HG02759 (cell line): ENCODE data around the gene PCDH15.
"Not testable (repeated sequence)": the region's sequence is repeated elsewhere in the genome, so short reads cannot be mapped to it uniquely, and the experiment has no call there.

Experiments
- ATAC-seq: cut with Tn5 transposase; IDR thresholded peaks from one replicate; pipeline ENCODE4 v1.9.1; 2021; ENCODE audit warnings: mild to moderate bottlenecking, moderate library complexity; ENCODE audit not compliant: unreplicated experiment

PCDH15 gene

DNA sequence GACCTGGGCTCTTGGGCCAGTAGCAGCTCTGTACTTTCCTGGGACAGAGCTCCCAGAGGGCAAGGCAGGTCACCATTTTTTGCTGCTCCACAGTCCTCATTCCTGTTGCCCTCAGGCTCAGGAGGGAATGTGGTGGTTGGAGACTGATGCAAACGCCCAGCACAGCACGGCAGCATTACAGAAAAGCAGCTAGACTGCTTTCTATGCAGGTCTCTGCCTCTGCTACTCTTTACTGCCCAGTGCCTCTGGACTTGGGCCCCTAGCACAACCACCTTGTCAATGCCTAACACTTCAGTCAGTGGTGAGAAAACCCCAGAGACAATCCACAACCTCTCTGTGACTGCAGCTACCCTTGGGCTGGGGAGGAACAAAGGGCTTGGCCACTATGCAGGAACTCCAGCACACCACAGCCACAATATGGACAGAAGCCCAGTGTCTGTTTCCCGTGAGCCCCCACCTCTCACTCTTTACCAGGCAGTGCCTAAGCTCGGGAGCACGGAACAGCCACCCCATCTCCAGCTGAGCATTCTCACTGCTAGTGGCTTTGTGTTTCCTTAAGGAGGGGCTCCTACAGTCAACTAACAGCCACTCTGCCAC is 790.6 kb downstream of the PCDH15 start:
- no peak for ATAC-seq

DNA sequence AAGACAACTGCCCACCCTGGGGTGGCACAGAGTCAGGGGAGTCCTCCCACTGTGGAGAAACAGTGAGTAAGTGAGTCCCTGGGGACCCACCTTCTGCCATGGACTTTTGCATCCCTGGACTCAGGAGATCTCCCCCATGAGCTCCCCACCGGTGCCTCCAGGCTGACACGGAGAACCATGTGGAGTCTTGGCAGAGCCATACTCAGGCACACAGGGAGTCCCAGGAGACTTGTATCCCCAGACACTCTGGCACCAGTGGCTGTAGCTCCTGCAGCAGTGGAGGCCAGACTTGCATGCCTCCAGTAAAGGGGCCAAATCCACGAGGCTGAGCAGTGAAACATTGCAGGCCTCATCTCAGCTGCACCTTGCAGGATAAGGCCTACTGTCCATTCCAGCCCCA is 791.4 kb downstream of the PCDH15 start:
- ATAC-seq: no peak

- no peak for ATAC-seq
These were observed 799.0 kb downstream of the PCDH15 start for GRCh38 chr10:54002077-54002476.

DNA sequence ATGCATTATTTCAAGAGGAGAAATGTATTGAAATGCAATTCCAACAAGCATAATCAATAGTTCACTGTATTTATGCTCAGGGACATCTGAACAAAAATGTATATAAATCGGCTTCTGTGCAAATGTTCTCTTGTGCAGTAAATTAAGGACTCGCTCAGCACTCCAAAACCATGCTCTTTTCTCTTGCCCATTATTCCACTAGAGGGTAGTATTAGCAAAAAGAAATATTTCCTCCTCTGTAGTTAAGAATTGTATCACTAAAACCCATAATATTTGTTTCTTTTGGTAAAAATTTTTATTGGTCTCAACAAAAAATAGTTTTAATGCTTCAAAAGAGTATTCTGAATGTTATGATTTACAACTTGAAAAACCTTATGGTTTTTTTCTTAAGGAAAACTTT is 803.1 kb downstream of the PCDH15 start:
- ATAC-seq: no peak

GRCh38 chr10:53990799-53991238 is 810.2 kb downstream of the PCDH15 start:
- no peak for ATAC-seq

- ATAC-seq: no peak
These were observed 817.6 kb downstream of the PCDH15 start for GRCh38 chr10:53983431-53983830.

GRCh38 chr10:53980210-53980609 is 820.8 kb downstream of the PCDH15 start:
- ATAC-seq: no peak

DNA sequence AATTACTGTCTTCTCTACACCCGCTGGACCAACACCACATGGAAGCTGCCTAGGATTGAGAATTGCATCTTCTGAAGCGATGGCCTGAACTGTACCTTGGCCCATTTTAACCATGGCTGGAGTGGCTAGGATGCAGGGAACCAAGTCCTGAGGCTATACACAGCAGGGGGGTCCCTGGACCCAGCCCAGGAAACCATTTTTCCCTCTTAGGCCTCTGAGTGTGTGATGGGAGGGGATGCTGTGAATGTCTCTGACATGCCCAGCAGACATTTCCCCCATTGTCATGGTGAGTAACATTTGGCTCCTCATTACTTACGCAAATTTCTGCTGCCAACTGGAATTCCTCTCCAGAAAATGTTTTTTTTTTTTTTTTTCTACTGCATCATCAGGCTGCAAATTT is 822.7 kb downstream of the PCDH15 start:
- ATAC-seq: no peak

DNA sequence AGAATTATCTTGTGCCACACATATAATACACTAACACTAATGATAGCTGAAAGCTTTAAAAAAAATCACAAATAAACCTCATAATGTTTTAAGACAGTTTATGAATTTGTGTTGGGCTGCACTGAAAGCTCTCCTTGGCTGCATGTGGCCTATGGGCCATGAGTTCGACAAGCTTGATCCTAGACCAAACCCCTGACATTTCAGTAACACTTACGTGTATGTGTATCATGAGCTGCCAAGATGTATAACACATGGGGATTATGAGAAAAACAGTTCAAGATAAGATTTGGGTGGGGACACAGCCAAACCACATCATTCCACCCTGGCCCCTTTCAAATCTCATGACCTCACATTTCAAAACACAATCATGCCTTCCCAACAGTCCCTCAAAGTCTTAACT is 823.8 kb downstream of the PCDH15 start:
- ATAC-seq: no peak

GRCh38 chr10:53957401-53957800 is 843.6 kb downstream of the PCDH15 start:
- ATAC-seq: no peak

- ATAC-seq: no peak
These were observed 845.9 kb downstream of the PCDH15 start for GRCh38 chr10:53955091-53955490.

- ATAC-seq: no peak
These were observed 848.1 kb downstream of the PCDH15 start for GRCh38 chr10:53952698-53953630.

GRCh38 chr10:53939654-53940053 is 861.4 kb downstream of the PCDH15 start:
- no peak for ATAC-seq

- ATAC-seq: no peak
These were observed 870.4 kb downstream of the PCDH15 start for GRCh38 chr10:53930648-53931047.

DNA sequence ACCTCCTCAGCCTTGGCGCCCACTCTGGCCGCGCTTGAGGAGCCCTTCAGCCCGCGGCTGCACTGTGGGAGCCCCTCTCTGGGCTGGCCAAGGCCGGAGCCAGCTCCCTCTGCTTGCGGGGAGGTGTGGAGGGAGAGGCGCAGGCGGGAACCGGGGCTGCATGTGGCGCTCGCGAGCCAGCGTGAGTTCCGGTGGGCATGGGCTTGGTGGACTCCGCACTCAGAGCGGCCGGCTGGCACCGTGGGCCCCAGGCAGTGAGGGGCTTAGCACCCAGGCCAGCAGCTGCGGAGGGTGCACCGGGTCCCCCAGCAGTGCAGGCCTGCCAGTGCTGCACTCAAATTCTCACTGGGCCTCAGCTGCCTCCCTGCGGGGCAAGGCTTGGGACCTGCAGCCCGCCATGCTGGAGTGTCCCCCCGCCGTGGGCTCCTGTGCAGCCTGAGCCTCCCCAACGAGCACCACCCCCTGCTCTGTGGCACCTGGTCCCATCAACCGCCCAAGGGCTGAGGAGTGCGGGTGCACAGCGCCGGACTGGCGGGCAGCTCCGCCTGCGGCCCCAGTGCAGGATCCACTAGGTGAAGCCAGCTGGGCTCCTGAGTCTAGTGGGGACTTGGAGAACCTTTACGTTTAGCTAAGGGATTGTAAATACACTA is 876.9 kb downstream of the PCDH15 start:
- not testable (repeated sequence) for ATAC-seq

DNA sequence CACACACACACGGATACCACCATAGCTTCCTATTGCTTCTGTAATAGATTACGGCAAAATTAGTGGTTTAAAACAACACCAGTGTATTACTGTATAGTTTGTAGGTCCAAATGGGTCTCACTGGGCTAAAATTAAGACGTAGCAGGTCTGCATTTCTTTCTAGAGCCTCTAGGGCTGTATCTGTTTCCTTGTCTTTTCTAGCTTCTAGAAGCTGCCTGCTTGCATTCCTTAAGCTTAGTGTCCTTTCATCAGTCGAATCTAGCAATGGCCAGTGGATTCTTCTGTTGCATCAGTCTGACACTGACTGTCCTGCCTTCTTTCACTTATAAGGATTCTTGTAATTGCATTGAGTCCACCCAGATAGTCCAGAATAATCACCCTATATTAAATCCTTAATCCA is 882.3 kb downstream of the PCDH15 start:
- no peak for ATAC-seq

DNA sequence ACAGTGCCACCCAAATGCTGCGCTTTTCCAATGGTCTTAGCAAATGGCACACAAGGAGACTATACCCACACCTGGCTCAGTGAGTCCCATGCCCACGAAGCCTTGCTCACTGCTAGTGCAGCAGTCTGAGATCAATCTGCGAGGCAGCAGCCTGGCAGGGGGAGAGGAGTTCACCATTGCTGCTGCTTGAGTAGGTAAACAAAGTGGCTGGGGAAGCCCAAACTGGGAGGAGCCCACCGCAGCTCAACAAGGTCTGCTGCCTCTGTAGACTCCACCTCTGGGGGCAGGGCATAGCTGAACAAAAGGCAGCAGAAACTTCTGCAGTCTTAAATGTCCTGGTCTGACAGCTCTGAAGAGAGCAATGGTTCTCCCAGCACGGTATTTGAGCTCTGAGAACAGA is 891.2 kb downstream of the PCDH15 start:
- ATAC-seq: no peak

GRCh38 chr10:53904506-53905241 is 896.4 kb downstream of the PCDH15 start:
- no peak for ATAC-seq

DNA sequence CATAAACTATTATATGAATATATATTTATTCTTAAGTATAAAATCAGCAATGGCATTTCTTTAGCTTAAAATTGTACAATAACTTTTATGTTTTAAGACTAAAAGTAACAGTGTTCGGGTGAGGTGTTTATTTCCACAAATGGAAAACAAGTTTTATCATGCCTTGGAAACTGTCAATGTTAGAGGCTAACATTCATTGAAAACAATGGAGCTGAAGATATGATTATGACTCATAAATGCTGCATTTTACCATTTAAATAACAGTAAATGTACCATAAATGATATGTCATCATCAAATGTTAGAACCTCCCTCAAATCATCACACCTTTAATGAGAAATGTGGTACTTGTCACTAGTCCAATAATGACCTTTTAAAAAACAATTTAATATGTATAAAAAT is 897.3 kb downstream of the PCDH15 start:
- ATAC-seq: no peak

DNA sequence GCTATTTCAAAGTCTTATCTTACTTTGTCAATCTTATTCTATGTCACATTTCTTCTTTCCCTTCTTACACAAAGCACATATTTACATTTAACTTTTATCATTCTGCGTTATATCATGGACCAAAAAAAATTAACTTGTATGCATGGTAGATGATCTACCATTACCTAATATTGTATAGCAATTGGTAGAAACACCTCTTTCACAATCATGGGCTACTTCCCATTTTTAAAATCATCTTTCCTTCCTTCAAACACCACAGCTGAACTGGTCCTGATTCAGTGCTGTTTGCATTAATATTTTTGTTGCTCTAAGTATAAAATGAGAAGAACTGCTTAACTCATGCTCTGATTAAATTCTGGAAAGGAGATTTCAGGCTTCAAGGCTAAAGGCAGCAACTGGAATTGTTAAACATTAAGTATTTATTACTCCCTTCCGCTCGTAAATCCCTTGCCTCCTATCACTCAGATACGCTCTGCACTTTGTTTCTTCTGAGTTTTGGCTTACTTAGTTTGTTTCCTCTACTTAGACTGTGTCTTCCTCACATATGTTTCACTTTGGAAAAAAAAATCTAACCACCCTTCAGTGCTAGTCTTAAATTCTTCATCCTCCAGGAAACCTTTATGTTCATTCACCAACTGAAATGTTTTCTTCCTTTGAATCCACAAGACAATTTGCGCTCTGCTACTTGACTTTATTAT is 901.4 kb downstream of the PCDH15 start:
- ATAC-seq: no peak

- no peak for ATAC-seq
These were observed 902.5 kb downstream of the PCDH15 start for GRCh38 chr10:53898532-53898931.
